Lung (tissue), 12 donors: ENCODE data around the gene KIF9. TPM values are rescaled to one million over a fixed set of nuclear protein-coding genes. Genes with fewer than 3 reads are reported as not detected.
"Not testable (repeated sequence)": the region's sequence is repeated elsewhere in the genome, so short reads cannot be mapped to it uniquely, and the experiment has no call there.

Experiments
- ATAC-seq: fragments of 200-7000 bp; cut with Tn5 transposase; one replicate; pipeline ENCODE4 v1.9.1; 2020; ENCODE audit warnings: moderate number of reproducible peaks; ENCODE audit not compliant: insufficient read depth, low FRiP score
- DNase-seq, 3 donors: peaks; one replicate each; pipeline ENCODE4 v3.0.0-alpha.2; 2013 to 2017
- H3K27ac ChIP-seq, 2 donors: one replicate each; pipeline ENCODE4 v1.5.1; 2013; ENCODE audit warnings: mild to moderate bottlenecking in 2 of 2, moderate library complexity in 2 of 2, control low read depth in 1 of 2, inconsistent platforms in 1 of 2, low read depth in 1 of 2, low read length in 1 of 2
- H3K27me3 ChIP-seq, 3 donors: one replicate each; pipeline ENCODE4 v1.5.1; 2013; ENCODE audit warnings: low read length in 2 of 3; ENCODE audit not compliant: control insufficient read depth in 3 of 3, insufficient read depth in 3 of 3
- H3K36me3 ChIP-seq, 4 donors: one replicate each; pipeline ENCODE4 v1.5.1; 2013; ENCODE audit warnings: low read length in 4 of 4, mild to moderate bottlenecking in 1 of 4, moderate library complexity in 1 of 4; ENCODE audit not compliant: control insufficient read depth in 4 of 4, insufficient read depth in 4 of 4
- H3K4me1 ChIP-seq, 5 donors: one replicate each; pipeline ENCODE4 v1.5.1; 2013; ENCODE audit warnings: low read length in 5 of 5, mild to moderate bottlenecking in 2 of 5, moderate library complexity in 1 of 5; ENCODE audit not compliant: control insufficient read depth in 5 of 5, insufficient read depth in 5 of 5
- H3K4me3 ChIP-seq: one replicate; pipeline ENCODE4 v1.5.1; 2013; ENCODE audit warnings: mild to moderate bottlenecking, control low read depth, moderate library complexity
- H3K9ac ChIP-seq, 2 donors: one replicate each; pipeline ENCODE4 v1.5.1; 2013; ENCODE audit warnings: low read length in 2 of 2, control low read depth in 1 of 2; ENCODE audit not compliant: insufficient read depth in 1 of 2
- H3K9me3 ChIP-seq, 4 donors: one replicate each; pipeline ENCODE4 v1.5.1; 2013; ENCODE audit warnings: low read length in 3 of 4, mild to moderate bottlenecking in 1 of 4, moderate library complexity in 1 of 4; ENCODE audit not compliant: control insufficient read depth in 4 of 4, insufficient read depth in 3 of 4
- WGBS, 2 donors: extraction: QIAGEN DNeasy Blood & Tissue Kit; methylation state at CpG; one replicate each; pipeline ENCODE4 v1.1.7; 2013; 5-methylcytosine and 5-hydroxymethylcytosine counted together
- polyA plus RNA-seq, 2 donors: library from polyadenylated mRNA; stranded (reverse); fragments of 200-250 nt; gene quantifications; one replicate each; pipeline ENCODE4 v1.2.1, GENCODE V29; 2013
- total RNA-seq, 2 donors: library from RNA; depleted of rRNA in 1 of 2; stranded (reverse); fragments of >200 nt in 1 of 2; gene quantifications; one replicate each; pipeline ENCODE4 v1.2.1, GENCODE V29; 2014 to 2021
- TF ChIP-seq, protein P1 (sequence below): IDR thresholded peaks from 2 replicates; pipeline ENCODE4 v1.5.1; 2012; ENCODE audit warnings: mild to moderate bottlenecking; ENCODE audit errors: control extremely low read depth, extremely low read depth
- donor health status: control.
- donor health status: control.
- donor health status: Bipolar disorder and iron deficiency.
- donor health status: healthy.
- donor health status: DM: yes; HTN: yes; CAD: no.

Gene KIF9
- total and polyA plus RNA-seq, 4 donors = 13.6 to 18.4 (median 17.9) TPM

DNA sequence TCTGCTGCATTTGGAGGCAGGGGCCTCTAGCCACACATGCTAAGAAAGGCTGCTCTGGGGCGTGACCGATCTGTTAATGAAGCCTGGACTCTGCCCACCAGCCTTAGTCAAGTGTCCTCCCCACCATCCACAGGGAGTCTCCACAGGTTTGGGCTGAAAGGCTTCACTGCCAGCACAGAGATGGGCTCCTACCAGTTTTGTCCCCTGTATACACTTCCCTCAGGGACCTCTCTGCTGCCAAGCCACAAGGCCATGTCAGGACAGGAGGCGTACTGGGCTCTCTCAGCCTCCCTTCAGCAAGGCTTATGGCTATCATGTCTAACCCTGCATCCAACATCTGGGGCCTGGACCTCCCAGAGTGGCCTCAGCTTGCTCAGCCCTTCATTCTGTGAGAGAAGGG is 23.5 kb downstream of the KIF9 start:
- no peaks in the 10 kb centered on the region for H3K9me3 ChIP-seq
- DNase-seq = no peak
- H3K4me3 ChIP-seq = peak overlapping the region; percentile 16
- WGBS, 2 donors = 95 to 98% methylated on average over 3 of the region's 3 CpGs
- ATAC-seq = no peak
- TF ChIP-seq, protein P1, sequence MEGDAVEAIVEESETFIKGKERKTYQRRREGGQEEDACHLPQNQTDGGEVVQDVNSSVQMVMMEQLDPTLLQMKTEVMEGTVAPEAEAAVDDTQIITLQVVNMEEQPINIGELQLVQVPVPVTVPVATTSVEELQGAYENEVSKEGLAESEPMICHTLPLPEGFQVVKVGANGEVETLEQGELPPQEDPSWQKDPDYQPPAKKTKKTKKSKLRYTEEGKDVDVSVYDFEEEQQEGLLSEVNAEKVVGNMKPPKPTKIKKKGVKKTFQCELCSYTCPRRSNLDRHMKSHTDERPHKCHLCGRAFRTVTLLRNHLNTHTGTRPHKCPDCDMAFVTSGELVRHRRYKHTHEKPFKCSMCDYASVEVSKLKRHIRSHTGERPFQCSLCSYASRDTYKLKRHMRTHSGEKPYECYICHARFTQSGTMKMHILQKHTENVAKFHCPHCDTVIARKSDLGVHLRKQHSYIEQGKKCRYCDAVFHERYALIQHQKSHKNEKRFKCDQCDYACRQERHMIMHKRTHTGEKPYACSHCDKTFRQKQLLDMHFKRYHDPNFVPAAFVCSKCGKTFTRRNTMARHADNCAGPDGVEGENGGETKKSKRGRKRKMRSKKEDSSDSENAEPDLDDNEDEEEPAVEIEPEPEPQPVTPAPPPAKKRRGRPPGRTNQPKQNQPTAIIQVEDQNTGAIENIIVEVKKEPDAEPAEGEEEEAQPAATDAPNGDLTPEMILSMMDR = no peak
- H3K4me1 ChIP-seq = peaks cover 0 to 3% (median 0%) of the 10 kb centered on the region in 5 donors
- H3K27me3 ChIP-seq = no peaks in the 10 kb centered on the region
- no peak overlapping the region for H3K9ac ChIP-seq
- H3K36me3 ChIP-seq = no peaks in the 10 kb centered on the region
- peak overlapping the region in 1 of 2 donors; percentile 76 for H3K27ac ChIP-seq

- not testable (repeated sequence) for H3K4me3 ChIP-seq, H3K36me3 ChIP-seq, H3K27ac ChIP-seq, H3K27me3 ChIP-seq, H3K4me1 ChIP-seq, DNase-seq, H3K9me3 ChIP-seq, ATAC-seq, H3K9ac ChIP-seq
- WGBS, 2 donors = 88% methylated on average over 18 to 25 of the region's 25 CpGs
Observed at GRCh38 chr3:47256331-47256730, 26.3 kb downstream of the KIF9 start.

- no peaks in the 10 kb centered on the region for H3K36me3 ChIP-seq
- DNase-seq = no peak
- H3K27me3 ChIP-seq = no peaks in the 10 kb centered on the region
- no peak for ATAC-seq
- no peaks in the 10 kb centered on the region for H3K9me3 ChIP-seq
- no peaks in the 10 kb centered on the region for H3K4me1 ChIP-seq
- H3K4me3 ChIP-seq = no peak overlapping the region
- TF ChIP-seq, protein P1 = no peak
- H3K9ac ChIP-seq = no peak overlapping the region
- 53 to 57% methylated on average over 5 of the region's 5 CpGs for WGBS, 2 donors
- no peak overlapping the region for H3K27ac ChIP-seq
Observed at GRCh38 chr3:47251689-47252088, 30.9 kb downstream of the KIF9 start.

GRCh38 chr3:47251085-47251484 is 31.5 kb downstream of the KIF9 start:
- not testable (repeated sequence) for H3K36me3 ChIP-seq, H3K4me3 ChIP-seq, H3K9ac ChIP-seq, H3K27me3 ChIP-seq, H3K27ac ChIP-seq, ATAC-seq, H3K4me1 ChIP-seq, DNase-seq, H3K9me3 ChIP-seq
- WGBS, 2 donors = 57 to 65% methylated on average over 3 of the region's 3 CpGs
